Right lobe of liver (tissue), 6 donors: Measurements from ENCODE around the gene IL20RB. TPM values are rescaled to one million over a fixed set of nuclear protein-coding genes. Genes with fewer than 3 reads are reported as not detected.
"Not testable (repeated sequence)": the region's sequence is repeated elsewhere in the genome, so short reads cannot be mapped to it uniquely, and the experiment has no call there.

ENCODE experiments used
- ATAC-seq, 4 donors: fragments of 200-7000 bp; cut with Tn5 transposase; one replicate each; pipeline ENCODE4 v1.9.1; 2020; ENCODE audit warnings: mild to moderate bottlenecking in 4 of 4, moderate library complexity in 4 of 4
- DNase-seq, 3 donors: peaks; one replicate each; pipeline ENCODE4 v3.0.0-alpha.2; 2020
- H3K27ac ChIP-seq, 3 donors: fragments of 200-600 bp; one replicate each; pipeline ENCODE4 v1.8.0; 2022
- H3K27me3 ChIP-seq, 2 donors: fragments of 200-600 bp; one replicate each; pipeline ENCODE4 v1.8.0; 2022
- H3K36me3 ChIP-seq, 4 donors: fragments of 200-600 bp; sonication (generic) in 1 of 4; one replicate each; pipeline versions ENCODE4 v1.5.1 to v1.8.0; 2017 to 2022; ENCODE audit warnings: control low read depth in 1 of 4
- H3K4me1 ChIP-seq, 4 donors: fragments of 200-600 bp; sonication (generic) in 1 of 4; one replicate each; pipeline versions ENCODE4 v1.5.1 to v1.8.0; 2017 to 2022; ENCODE audit warnings: control low read depth in 1 of 4
- H3K4me3 ChIP-seq, 3 donors: fragments of 200-600 bp; one replicate each; pipeline ENCODE4 v1.8.0; 2022
- H3K9me3 ChIP-seq, 4 donors: fragments of 200-600 bp; sonication (generic) in 1 of 4; one replicate each; pipeline versions ENCODE4 v1.5.1 to v1.8.0; 2017 to 2022; ENCODE audit warnings: control low read depth in 1 of 4
- CTCF ChIP-seq, 4 donors: fragments of 200-600 bp in 3 of 4; fragments of 450-650 bp in 1 of 4; IDR thresholded peaks; one replicate each; pipeline versions ENCODE4 v1.5.1 to v1.8.0; 2016 to 2022; ENCODE audit warnings: antibody characterized with exemption in 4 of 4, mild to moderate bottlenecking in 2 of 4
- POLR2A ChIP-seq: fragments of 450-650 bp; IDR thresholded peaks from one replicate; pipeline ENCODE4 v1.6.1; 2017; ENCODE audit warnings: antibody characterized with exemption, mild to moderate bottlenecking
- WGBS: methylation state at CpG from one replicate; pipeline ENCODE4 v1.1.6; 2018; ENCODE audit warnings: low coverage, low lambda C conversion rate; ENCODE audit not compliant: insufficient coverage; ENCODE audit errors: missing lambda C conversion rate; 5-methylcytosine and 5-hydroxymethylcytosine counted together
- intact Hi-C, 2 donors: fragments of 100-400 bp; cut with DNase I; formaldehyde crosslinking; loops; one replicate each; pipeline versions ENCODE4 v1.11.2 to v1.14.1; 2022
- total RNA-seq, 6 experiments: library from RNA; depleted of rRNA in 2 of 6; stranded (reverse); fragments of >200 nt in 2 of 6; fragmentation: NEBNext Ultra II Directional in 3 of 6; extraction: Animal tissue kit (Norgen Biotek cat#: 25700) in 3 of 6; gene quantifications; one replicate each; pipeline versions ENCODE4 v1.1.0 to v1.2.4, GENCODE V29; 2016 to 2023
- donor health status: DM: no; HTN: yes; CAD: no.
- donor health status: DM: no; HTN: no; CAD: no.
- donor health status: DM: no; HTN: no; CAD: no.
- donor health status: DM: no; HTN: yes; CAD: no.
- donor health status: DM: no; HTN: yes; CAD: no.

The IL20RB gene
- total RNA-seq, 6 experiments from 2014 or later, result 0.30 to 6.6 (median 0.52) TPM

GRCh38 chr3:137000039-137000438 lies 42.3 kb downstream of the IL20RB start:
- Histone ChIP-seq H3K4me1 (peaks cover 0 to 5% (median 0%) of the 10 kb centered on the region in 4 donors), H3K4me3 (no peak overlapping the region), H3K36me3 (no peaks in the 10 kb centered on the region), H3K27me3 (no peaks in the 10 kb centered on the region), H3K27ac (no peak overlapping the region), H3K9me3 (no peaks in the 10 kb centered on the region)
- intact Hi-C loops, result no loop called here
- TF ChIP-seq POLR2A, result no peak
- ATAC-seq, result peak in 2 of 4 donors; percentile 51 to 89
- no peak for DNase-seq

- WGBS, result 40% methylated on average over 1 of the region's 9 CpGs
- DNase-seq, intact Hi-C loops, H3K27ac ChIP-seq, H3K9me3 ChIP-seq, ATAC-seq, H3K4me3 ChIP-seq, H3K27me3 ChIP-seq, H3K36me3 ChIP-seq, H3K4me1 ChIP-seq: not testable (repeated sequence)
Observed at GRCh38 chr3:137007376-137007775, 49.6 kb downstream of the IL20RB start.

GRCh38 chr3:137008131-137008530 lies 50.3 kb downstream of the IL20RB start:
- ATAC-seq, result no peak
- H3K27ac ChIP-seq, result no peak overlapping the region
- no peak for DNase-seq
- intact Hi-C loops, result no loop called here
- WGBS, result 57% methylated on average over 3 of the region's 3 CpGs
- TF ChIP-seq CTCF (IDR thresholded peaks at IDR 0.05) (no peak), POLR2A (no peak)
- H3K4me3 ChIP-seq, result no peak overlapping the region
- no peaks in the 10 kb centered on the region for H3K36me3 ChIP-seq
- H3K27me3 ChIP-seq, result no peaks in the 10 kb centered on the region
- H3K9me3 ChIP-seq, result no peaks in the 10 kb centered on the region
- no peaks in the 10 kb centered on the region for H3K4me1 ChIP-seq

- intact Hi-C loops, result no loop called here
- Histone ChIP-seq H3K27me3 (no peaks in the 10 kb centered on the region), H3K4me1 (no peaks in the 10 kb centered on the region), H3K9me3 (no peaks in the 10 kb centered on the region), H3K4me3 (no peak overlapping the region), H3K36me3 (no peaks in the 10 kb centered on the region), H3K27ac (no peak overlapping the region)
- no peak for TF ChIP-seq POLR2A
- TF ChIP-seq CTCF (IDR thresholded peaks at IDR 0.05), result no peak
- DNase-seq, result no peak
- no peak for ATAC-seq
- 83% methylated on average over 2 of the region's 4 CpGs for WGBS
Observed at GRCh38 chr3:137008976-137009375, 51.2 kb downstream of the IL20RB start.

- intact Hi-C loops, result loop anchor here (5.0 kb wide), 2 partner anchors 253 to 258 kb away; partner anchors contain the start of gene STAG1 (in 1 of the 2)
- Histone ChIP-seq H3K36me3 (no peaks in the 10 kb centered on the region), H3K4me3 (no peak overlapping the region), H3K27me3 (no peaks in the 10 kb centered on the region), H3K9me3 (no peaks in the 10 kb centered on the region), H3K27ac (no peak overlapping the region), H3K4me1 (peaks cover 0 to 6% (median 0%) of the 10 kb centered on the region in 4 donors)
- ATAC-seq (no peak), DNase-seq (no peak)
- WGBS, result 80% methylated on average over 3 of the region's 6 CpGs
- TF ChIP-seq POLR2A, result no peak
- TF ChIP-seq CTCF (IDR thresholded peaks at IDR 0.05), result no peak
Observed at GRCh38 chr3:137010137-137010536, 52.4 kb downstream of the IL20RB start.

- Histone ChIP-seq H3K36me3 (no peaks in the 10 kb centered on the region), H3K27me3 (no peaks in the 10 kb centered on the region), H3K27ac (no peak overlapping the region), H3K4me3 (no peak overlapping the region), H3K9me3 (no peaks in the 10 kb centered on the region), H3K4me1 (peaks cover 0 to 10% (median 0%) of the 10 kb centered on the region in 4 donors)
- WGBS, result no CpG with 5 or more reads among the region's 4 CpGs
- intact Hi-C loops, result loop anchor here (5.0 kb wide), 2 partner anchors 254 to 259 kb away; partner anchors contain the start of gene STAG1 (in 1 of the 2)
- no peak for DNase-seq
- ATAC-seq, result no peak
- TF ChIP-seq POLR2A (no peak), CTCF (IDR thresholded peaks at IDR 0.05) (no peak)
Observed at GRCh38 chr3:137011153-137011552, 53.4 kb downstream of the IL20RB start.
